Esophagus squamous epithelium (tissue), 4 donors: ENCODE measurements around the gene PTPRG.

Source experiments
- POLR2A ChIP-seq, 4 donors: fragments of 450-650 bp; IDR thresholded peaks; one replicate each; pipeline ENCODE4 v1.6.1; 2017; ENCODE audit warnings: antibody characterized with exemption in 4 of 4, mild to moderate bottlenecking in 4 of 4, moderate library complexity in 3 of 4
- TF ChIP-seq, protein P1 (sequence below), 6 experiments: fragments of 450-650 bp in 4 of 6; fragments of 200-600 bp in 2 of 6; sonication (generic) in 2 of 6; IDR thresholded peaks; one replicate each; pipeline ENCODE4 v1.5.1; 2016 to 2019; ENCODE audit warnings: antibody characterized with exemption in 6 of 6, mild to moderate bottlenecking in 4 of 6, moderate library complexity in 4 of 6

- TF ChIP-seq, protein P1, sequence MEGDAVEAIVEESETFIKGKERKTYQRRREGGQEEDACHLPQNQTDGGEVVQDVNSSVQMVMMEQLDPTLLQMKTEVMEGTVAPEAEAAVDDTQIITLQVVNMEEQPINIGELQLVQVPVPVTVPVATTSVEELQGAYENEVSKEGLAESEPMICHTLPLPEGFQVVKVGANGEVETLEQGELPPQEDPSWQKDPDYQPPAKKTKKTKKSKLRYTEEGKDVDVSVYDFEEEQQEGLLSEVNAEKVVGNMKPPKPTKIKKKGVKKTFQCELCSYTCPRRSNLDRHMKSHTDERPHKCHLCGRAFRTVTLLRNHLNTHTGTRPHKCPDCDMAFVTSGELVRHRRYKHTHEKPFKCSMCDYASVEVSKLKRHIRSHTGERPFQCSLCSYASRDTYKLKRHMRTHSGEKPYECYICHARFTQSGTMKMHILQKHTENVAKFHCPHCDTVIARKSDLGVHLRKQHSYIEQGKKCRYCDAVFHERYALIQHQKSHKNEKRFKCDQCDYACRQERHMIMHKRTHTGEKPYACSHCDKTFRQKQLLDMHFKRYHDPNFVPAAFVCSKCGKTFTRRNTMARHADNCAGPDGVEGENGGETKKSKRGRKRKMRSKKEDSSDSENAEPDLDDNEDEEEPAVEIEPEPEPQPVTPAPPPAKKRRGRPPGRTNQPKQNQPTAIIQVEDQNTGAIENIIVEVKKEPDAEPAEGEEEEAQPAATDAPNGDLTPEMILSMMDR (IDR thresholded peaks at IDR 0.05): peak in 3 of 6 experiments; percentile 23 to 34 (median 24)
- no peak for TF ChIP-seq POLR2A (IDR thresholded peaks at IDR 0.05)
Observed at GRCh38 chr3:62187022-62187431, 625.7 kb downstream of the PTPRG start.
